22Rv1 (cell line): ENCODE measurements around the gene EPHA8.

Experiments
- H3K27ac ChIP-seq: fragments of 450-650 bp; 2 replicates; pipeline ENCODE4 v1.5.1; 2017
- CTCF ChIP-seq: fragments of 450-650 bp; IDR thresholded peaks from 2 replicates; pipeline ENCODE4 v1.5.1; 2017; ENCODE audit warnings: mild to moderate bottlenecking
- ZFX ChIP-seq: fragments of 450-650 bp; IDR thresholded peaks from 2 replicates; pipeline ENCODE4 v1.6.1; 2017; ENCODE audit warnings: antibody characterized with exemption, borderline replicate concordance

The EPHA8 gene

GRCh38 chr1:22535399-22535798 is 27.9 kb upstream of the EPHA8 start:
- no peak overlapping the region for H3K27ac ChIP-seq
- no peak for TF ChIP-seq CTCF
- TF ChIP-seq ZFX, result no peak

- TF ChIP-seq ZFX (no peak), CTCF (no peak)
- no peak overlapping the region for H3K27ac ChIP-seq
Observed at GRCh38 chr1:22536506-22536905, 26.8 kb upstream of the EPHA8 start.

- TF ChIP-seq ZFX, result no peak
- no peak for TF ChIP-seq CTCF
- H3K27ac ChIP-seq, result no peak overlapping the region
Observed at GRCh38 chr1:22537441-22538139, 25.7 kb upstream of the EPHA8 start.

GRCh38 chr1:22539510-22540118 is 23.7 kb upstream of the EPHA8 start:
- H3K27ac ChIP-seq, result no peak overlapping the region
- TF ChIP-seq CTCF, result no peak
- TF ChIP-seq ZFX, result no peak

- no peak overlapping the region for H3K27ac ChIP-seq
- no peak for TF ChIP-seq ZFX
- no peak for TF ChIP-seq CTCF
Observed at GRCh38 chr1:22540337-22540736, 23.0 kb upstream of the EPHA8 start.

GRCh38 chr1:22542886-22543285 is 20.4 kb upstream of the EPHA8 start:
- no peak for TF ChIP-seq ZFX
- TF ChIP-seq CTCF, result no peak
- H3K27ac ChIP-seq, result no peak overlapping the region

GRCh38 chr1:22543679-22544078 is 19.6 kb upstream of the EPHA8 start:
- TF ChIP-seq CTCF (no peak), ZFX (no peak)

More at GRCh38 chr1:22543679-22544078, 19.6 kb upstream of the EPHA8 start:
- no peak overlapping the region for H3K27ac ChIP-seq
